GM12872 (cell line): ENCODE results near the gene LRRC8E.

Experiments used
- TF ChIP-seq, protein P1 (sequence below): IDR thresholded peaks from 3 replicates; pipeline ENCODE4 v1.5.1; 2011; ENCODE audit warnings: low read depth, mild to moderate bottlenecking, low read length, moderate library complexity; ENCODE audit not compliant: insufficient read depth

The LRRC8E gene

DNA sequence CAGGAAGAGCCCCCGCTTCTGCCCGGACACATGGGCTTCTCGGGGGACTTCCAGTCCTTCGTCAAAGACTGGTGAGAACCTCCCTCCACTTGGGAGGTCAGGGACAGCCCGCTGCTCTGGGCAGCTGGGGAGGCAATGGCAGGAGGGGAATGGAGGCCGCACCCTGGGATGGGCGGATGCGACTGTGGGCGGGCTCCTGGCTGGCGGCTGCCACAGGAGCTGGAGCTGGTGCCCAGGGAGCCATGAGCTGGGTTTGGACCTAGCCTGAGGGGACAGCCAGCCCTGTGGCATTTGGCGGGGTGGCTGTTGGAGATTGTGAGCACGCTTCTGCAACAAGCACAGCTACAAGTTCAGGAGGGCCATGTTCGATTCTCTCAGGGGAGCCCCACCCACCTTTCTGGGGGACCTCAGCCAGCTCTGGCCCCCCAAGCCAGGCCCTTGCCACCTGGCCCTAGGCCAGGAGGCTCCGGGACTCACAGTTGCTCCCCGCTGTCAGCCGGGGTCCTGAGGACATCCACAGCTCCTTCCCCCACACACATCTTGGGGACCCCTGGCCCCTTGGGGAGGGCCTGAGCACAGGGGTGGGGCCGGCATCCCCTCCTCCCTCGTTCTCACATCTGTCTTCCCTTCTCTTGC, 23.3 kb downstream of the LRRC8E start:
- TF ChIP-seq, protein P1, sequence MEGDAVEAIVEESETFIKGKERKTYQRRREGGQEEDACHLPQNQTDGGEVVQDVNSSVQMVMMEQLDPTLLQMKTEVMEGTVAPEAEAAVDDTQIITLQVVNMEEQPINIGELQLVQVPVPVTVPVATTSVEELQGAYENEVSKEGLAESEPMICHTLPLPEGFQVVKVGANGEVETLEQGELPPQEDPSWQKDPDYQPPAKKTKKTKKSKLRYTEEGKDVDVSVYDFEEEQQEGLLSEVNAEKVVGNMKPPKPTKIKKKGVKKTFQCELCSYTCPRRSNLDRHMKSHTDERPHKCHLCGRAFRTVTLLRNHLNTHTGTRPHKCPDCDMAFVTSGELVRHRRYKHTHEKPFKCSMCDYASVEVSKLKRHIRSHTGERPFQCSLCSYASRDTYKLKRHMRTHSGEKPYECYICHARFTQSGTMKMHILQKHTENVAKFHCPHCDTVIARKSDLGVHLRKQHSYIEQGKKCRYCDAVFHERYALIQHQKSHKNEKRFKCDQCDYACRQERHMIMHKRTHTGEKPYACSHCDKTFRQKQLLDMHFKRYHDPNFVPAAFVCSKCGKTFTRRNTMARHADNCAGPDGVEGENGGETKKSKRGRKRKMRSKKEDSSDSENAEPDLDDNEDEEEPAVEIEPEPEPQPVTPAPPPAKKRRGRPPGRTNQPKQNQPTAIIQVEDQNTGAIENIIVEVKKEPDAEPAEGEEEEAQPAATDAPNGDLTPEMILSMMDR = no peak

DNA sequence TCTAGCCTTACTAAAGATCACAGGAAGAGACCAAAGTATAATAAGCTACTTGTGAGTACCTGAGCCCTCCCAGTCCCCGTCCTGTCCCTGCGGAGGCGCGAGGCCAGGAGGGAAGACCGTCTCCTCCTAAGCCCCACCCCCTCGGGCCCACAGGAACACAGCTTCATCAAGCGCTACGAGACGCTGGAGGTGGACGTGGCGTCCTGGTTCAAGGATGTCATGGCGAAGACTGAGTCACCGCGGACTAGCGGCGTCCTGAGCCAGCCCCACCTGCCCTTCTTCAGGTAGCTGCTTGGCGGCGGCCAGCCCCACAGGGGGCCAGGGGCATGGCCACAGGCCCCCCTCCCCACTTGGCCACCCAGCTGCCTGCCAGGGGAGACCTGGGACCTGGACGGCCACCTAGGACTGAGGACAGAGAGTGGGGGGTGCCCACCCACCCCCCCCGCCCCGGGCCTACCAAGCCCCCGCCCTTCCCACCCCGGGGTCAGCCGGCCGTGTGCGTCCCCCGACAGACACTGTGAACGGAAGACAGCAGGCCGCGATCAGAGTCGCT, 23.9 kb downstream of the LRRC8E start:
- TF ChIP-seq, protein P1 = no peak

DNA sequence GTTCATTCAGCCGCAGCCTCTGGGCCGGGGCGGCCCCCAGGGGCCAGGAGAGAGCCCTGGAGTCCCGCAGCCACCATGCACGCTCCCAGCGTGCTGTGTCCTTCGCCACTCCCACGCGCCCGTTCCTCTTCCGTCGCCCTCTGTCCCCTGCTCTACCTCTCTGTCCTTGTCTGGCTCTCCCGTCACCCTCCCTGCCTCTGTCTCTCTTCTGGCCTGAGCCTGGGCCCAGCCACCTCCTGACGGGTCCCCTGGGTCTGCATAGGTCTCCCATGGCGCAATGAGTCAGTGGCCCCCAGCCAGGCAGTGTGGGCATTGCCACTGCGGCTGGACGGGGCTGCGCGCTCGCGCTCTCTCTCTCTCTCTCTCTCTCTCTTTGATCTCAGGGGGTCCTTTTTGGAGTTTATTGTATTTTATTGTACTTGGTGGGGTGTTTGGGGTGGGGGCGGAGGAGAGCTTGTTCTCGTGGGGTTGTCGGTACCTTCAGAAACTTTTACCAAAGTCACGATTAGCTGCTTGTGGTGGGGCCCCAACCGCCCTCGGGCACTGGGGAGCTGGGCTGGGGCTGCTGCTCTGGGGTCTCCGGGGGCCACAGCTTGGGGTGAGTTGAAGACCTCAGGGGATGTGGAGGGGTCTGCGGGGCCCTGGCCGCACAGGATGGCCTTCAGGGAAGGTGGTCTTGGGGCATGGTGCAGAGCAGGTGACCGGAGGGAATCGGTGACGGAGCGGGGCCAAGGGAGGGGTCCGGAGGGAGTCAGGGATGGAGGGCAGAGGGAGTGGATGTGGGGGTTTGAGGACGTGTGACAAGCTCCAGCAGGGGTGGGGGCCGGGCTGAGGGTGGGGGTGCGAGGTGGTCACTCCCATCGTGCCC, 24.6 kb downstream of the LRRC8E start:
- TF ChIP-seq, protein P1 = no peak

DNA sequence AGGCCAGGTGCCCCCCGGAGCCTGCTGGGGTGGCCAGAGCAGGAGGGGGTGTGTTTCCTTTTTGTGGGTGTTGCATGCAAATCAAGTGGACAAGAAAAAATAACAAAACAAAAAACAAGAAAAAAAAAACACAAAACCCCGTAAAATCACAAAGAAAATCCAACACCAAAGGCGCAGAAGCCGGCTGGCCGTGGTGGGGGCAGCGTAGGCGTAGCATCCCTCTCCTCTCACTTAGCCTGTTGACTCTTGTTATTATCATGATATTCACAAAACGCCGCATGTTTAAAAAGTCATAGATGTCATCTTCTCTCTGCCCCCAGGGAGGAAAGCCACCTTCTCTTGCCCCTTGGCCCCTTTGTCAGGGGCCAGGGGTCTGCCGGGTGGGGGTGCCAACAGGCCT, 25.3 kb downstream of the LRRC8E start:
- TF ChIP-seq, protein P1 = no peak

DNA sequence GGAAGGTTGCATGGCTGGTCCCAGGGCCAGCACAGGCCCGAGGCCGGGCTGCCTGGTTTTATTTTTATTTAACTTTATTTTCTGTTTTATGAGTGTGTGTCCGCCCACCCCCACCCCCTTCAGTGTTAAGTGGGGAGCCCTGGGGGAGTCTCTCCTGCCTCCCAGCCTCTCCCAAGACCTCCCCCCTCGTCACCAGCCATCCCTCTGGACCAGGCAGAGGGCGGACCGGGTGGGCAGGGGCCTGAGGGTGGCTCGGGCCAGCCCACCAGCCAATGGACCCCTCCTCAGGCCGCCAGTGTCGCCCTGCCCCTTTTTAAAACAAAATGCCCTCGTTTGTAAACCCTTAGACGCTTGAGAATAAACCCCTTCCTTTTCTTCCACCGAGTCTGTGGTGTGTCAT, 25.8 kb downstream of the LRRC8E start:
- TF ChIP-seq, protein P1 = no peak

DNA sequence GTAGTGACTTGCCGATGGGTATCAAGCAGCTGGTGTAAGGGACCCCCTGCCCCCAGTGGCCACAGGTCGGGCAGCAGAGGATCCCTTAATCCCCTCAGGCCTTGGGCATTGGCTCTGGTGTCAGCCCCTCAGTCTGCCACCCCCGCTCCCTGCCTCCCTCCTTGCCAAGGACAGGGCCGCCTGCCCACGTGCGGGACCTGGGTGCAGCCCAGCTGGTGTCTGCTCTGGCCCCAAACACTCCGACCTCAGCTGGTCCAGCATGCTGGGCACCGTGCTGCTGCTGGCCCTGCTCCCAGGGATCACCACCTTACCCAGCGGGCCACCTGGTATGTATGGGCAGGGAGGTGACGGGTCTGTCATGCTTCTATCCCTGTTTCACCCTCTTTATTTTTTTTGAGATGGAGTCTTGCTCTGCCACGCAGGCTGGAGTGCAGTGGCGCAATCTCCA, 26.3 kb downstream of the LRRC8E start, which contains the start of gene TGFBR3L:
Gene TGFBR3L (plus strand): TSS at position 233 of the 448 bp plus-strand sequence.
- TF ChIP-seq, protein P1 = no peak
